ENCODE data around the gene DPEP3.
A peak's percentile ranks its signal among the peaks of the same experiment; 100 is the strongest.
"Not testable (repeated sequence)": the region's sequence is repeated elsewhere in the genome, so short reads cannot be mapped to it uniquely, and the experiment has no call there.

DPEP3 gene, protein sequence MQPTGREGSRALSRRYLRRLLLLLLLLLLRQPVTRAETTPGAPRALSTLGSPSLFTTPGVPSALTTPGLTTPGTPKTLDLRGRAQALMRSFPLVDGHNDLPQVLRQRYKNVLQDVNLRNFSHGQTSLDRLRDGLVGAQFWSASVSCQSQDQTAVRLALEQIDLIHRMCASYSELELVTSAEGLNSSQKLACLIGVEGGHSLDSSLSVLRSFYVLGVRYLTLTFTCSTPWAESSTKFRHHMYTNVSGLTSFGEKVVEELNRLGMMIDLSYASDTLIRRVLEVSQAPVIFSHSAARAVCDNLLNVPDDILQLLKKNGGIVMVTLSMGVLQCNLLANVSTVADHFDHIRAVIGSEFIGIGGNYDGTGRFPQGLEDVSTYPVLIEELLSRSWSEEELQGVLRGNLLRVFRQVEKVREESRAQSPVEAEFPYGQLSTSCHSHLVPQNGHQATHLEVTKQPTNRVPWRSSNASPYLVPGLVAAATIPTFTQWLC

DNA sequence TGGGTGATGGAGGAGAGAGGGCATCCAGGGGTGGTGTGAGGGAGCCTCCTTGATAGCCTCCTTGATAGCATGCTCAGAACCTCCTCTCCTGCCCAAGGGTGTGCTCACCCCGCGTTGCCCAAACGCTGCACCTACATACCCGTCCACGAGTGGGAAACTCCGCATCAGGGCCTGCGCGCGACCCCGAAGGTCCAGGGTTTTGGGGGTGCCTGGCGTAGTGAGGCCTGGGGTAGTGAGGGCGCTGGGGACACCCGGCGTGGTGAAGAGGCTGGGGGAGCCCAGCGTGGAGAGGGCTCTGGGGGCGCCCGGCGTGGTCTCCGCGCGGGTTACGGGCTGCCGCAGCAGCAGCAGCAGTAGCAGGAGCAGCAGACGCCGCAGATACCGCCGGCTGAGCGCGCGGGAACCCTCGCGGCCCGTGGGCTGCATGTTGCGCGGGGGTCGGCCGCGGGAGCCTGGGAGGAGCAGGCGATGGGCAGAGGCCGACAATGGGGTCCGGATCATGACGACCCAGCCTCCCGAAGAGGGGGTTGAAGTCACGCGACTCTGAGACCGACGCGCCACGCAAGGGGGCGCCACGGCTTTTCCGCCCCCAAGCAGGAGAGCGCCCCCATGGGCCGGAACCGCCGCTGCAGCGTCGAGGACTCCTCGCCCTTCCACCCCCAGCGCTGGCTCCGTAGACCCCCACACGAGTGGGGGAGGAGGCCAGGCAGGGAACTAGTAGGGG lies at the start of gene DPEP3:
DPEP3 (minus strand) TSS at position 545 of the 724 bp plus-strand sequence; CDS start at position 426, 119 bp downstream.
- no peak for DNase-seq

DNA sequence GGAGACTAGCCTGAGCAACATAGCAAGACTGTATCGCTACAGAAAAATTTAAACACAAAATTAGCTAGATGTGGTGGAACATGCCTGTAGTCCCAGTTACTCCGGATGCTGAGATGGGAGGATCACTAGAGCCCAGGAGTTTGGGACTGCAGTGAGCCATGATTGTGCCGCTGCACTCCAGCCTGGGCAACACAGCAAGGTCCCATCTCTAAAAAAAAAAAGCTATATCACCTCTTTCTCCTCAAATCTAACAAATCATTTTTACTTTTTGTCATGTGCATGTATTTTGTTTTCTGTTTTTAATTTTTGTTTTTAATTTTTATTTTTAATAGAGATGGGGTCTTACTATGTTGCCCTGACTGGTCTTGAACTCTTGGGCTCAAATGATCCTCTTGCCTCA lies 48.7 kb upstream of the DPEP3 start:
- no peak for DNase-seq

DNA sequence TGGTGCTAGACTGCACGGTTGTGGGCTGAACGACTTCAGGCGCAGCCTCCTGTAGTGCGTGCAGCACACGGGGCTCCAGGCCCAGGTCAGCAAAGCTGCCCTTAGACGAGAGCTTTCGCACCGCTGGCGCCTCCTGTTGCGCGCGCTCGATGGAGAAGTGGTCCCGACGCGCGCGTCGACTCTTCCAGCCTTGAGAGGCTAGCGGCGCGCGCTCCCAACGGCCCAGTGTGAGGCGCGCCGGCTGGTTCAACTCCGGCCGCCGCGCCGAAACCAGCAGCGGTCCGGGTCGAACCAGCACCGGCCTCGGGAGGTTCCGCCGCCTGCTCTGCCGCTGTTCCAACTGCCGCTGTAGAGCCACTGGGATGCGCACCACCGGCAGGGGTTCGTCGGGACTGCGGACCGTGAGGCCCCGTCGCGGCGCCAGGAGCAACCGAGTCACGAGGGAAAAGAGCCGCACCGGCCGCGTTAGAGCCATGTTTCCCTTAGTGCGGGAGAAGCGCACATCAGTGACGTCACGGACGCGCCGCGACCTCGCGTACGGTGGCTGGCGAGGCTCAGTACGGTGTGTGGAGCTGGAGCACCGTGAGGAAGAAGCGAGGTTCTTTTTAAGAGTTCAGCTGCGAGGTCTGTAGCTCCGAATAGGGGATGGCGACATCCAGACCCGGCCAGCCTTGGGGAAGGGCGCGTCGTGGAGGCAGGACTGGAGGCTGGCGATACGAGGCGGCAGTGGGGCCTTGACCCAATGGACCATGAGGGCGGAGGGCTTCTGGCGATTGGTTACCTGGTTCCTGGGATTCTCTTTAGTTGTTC lies 42.6 kb upstream of the DPEP3 start, which contains the start of the genes DDX28 and DUS2:
DDX28 (minus strand) TSS at position 505 of the 810 bp plus-strand sequence; CDS start at position 475, 30 bp downstream.
DUS2 (plus strand) TSS at position 557 of the 810 bp plus-strand sequence. CDS start 14,740 bp downstream, outside the sequence.
- DNase-seq: peak; percentile 73 to 90

DNA sequence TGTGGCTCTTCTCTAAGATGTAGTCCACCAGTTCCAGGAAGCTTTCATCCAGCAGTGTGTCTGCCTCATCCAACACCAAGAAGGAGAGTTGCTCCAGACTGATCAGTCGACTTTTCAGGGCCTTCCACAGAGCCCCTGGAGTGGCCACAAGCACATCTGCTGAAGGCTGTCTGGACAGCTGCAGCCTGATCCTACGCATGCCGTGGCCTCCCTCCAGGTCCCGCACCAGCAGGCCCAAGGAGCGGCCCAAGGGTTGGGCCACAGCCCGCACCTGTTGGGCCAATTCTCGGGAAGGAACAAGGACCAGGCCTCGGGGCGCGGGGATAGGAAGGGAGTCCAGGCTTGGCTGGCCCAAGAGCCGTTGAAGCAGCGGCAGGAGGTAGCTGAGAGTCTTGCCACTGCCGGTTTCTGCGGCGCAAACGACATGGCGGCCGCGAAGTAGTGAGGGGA lies 42.0 kb upstream of the DPEP3 start:
- no peak for DNase-seq

DNA sequence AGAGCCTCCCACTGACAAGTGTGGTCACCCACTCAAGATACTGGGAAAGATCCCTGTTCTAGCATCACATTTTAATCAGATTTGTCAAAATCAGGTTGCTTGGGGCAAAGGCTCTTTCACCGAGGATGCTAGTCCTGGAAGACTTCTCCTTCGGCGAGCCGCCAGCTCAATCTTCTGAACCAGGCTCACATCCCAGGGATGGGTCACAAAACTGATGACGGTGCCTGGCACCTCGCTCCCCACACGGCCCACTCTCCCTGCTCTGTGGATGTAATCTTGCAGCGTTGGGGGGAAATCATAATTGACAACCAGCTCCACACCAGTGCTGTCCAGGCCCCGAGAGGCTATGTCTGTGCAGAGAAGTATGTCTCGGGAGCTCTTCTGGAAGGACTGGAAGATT lies 41.2 kb upstream of the DPEP3 start:
- DNase-seq: no peak

DNA sequence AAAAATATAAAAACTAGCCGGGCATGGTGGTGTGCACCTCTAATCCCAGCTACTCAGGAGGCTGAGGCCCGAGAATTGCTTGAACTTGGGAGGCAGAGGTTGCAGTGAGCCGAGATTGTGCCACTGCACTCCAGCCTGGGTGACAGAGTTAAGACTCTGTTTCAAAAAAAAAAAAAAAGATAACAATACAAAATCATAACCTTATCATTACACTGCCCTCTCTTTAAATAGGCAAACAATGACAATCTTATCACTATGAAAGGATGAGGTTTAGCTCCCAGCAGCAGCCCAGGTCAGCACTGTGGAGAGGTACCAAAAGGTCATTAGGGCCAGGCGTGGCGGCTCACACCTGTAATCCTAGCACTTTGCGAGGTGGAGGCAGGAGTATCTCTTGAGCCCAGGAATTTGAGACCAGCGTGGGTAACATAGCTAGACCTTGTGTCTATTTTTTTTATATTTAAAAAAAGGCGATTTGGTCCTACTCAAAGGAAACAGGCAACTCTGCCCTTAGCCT lies 38.9 kb upstream of the DPEP3 start:
- no peak for DNase-seq

DNA sequence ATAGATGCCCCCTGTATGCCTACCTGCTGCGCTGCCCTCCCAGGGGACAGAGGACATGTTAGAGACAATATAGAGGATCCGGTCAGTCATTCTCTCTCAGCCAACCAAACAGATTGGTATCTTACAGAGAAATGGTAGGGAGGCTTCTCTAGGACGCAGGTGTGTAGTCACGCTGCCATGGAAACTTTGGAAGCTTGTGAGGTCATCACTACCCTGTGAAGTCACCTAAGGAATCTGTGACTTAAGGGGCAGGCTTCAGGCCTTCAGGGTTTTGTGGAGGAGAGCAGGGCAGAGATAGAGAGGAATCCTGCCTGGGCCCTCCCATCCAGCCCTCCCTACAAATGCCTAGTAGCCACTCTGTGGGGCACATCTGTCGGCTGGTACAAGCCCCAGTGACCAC lies 35.4 kb upstream of the DPEP3 start, which contains the start of gene DPEP2NB:
DPEP2NB (minus strand) TSS at position 231 of the 400 bp plus-strand sequence; CDS start at position 90, 141 bp downstream.
- no peak for DNase-seq

DNA sequence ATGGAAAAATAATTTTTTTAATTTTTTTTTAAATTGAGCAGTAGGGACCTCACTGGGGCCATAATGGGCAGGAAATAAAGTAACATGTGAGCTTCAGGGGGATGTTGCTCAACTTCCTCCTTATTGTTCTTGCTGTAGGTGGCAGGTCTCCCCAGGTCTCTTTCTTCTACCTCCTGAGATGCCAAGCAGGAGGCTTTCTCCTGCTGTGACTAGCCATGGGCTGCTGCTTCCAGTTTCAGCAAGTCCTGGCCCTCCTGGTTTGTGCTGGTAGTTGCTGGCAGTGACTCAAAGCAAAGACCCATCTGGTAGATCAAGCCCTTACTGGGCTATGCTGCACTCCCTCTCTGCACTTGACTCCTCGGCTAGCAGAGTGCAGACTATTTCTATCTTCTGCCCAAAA lies 33.1 kb upstream of the DPEP3 start:
- no peak for DNase-seq

DNA sequence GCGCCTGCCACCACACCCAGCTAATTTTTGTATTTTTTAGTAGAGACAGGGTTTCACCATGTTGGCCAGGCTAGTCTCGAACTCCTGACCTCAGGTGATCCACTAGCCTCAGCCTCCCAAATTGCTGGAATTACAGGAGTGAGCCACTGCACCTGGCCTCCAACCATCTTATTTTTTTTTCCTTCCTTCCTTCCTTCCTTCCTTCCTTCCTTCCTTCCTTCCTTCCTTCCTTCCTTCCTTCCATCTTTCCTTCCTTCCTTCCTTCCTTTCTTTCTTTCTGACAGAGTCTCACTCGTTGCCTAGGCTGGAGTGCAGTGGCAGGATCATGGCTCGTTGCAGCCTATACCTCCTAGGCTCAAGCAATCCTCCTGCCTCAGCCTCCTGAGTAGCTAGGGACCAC lies 29.6 kb upstream of the DPEP3 start:
- DNase-seq: not testable (repeated sequence)

DNA sequence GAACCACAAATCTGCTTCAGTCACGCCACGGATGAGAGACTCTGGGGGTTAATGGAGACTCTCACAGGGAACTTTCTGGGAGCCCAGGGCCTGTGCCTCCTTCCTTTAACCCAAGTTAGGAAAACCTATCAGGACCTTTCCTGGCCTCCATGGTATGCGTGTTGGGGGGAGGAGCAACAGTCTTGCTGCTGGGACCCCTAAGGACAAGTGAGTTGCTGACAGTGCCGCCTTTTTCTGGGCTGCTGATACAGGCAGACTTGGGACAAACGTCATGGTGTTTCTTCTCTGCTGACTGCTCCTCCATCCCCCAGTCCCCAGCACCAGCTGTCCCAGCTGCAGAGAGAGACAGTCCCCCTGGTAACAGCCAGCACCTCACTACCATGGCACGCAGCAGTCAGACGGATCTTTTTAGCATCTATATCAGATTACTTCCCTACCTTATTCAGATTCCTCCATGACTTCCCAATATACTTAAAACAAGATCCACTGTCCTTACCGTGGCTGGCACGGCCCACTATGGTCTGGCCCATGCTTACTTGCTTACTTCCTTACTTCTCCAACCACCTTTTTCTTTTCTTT lies 28.9 kb upstream of the DPEP3 start:
- no peak for DNase-seq

DNA sequence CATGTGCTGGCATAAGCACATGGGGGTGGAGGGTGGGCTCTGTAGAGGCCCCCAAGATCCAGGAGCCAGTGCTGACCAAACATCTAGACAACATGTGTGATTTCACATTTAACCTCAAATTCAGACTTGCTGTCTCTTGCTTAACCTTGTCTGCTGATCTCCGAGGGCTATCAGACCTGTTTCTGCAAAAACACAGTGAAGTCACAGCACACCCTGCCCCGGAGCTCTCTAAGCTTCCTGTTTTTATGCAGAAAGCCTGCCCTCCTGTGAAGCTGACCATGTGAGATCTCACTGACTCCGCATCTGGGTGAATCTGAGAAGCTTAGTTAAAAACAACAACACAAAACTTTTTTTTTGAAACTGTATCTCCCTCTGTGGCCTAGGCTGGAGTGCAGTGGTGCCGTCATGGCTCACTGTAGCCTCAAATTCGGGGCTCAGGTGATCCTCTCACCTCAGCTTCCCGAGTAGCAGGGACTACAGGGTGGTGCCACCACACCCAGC lies 25.5 kb upstream of the DPEP3 start:
- DNase-seq: peak in 1 of 2 donors; percentile 3

DNA sequence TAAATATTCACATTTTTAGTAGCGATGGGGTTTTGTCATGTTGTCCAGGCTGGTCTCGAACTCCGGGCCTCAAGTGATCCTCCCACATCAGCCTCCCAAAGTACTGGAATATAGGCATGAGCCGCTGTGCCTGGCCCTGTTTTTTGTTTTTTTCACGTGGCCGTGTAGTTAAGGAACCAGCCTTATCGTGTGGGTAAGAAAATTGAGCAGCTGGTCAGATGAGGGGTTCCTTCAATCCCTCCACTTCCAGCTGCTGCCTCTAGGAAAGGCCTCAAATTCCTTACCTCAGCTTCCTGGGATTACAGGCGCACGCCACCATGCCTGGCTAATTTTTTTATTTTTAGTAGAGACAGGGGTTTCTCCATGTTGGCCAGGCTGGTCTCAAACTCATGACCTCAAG lies 24.9 kb upstream of the DPEP3 start:
- no peak for DNase-seq

DNA sequence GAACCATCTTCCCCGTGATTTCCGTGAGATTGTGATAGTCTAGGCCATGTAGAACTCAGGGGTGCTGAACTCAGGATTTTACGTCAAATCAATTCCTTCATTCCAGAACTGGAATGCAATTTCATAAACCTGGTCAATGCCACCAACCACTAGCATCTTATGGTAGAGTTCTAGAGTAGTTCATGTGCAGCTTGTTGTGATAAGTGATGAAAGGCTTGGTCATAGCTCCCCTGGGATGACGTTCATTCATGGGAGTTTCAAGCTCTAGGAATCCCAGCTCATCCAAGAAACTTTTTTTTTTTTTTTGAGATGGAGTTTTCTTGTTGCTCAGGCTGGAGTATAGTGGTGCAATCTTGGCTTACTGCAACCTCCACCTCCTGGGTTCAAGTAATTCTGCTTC lies 22.7 kb upstream of the DPEP3 start:
- DNase-seq: no peak

DNA sequence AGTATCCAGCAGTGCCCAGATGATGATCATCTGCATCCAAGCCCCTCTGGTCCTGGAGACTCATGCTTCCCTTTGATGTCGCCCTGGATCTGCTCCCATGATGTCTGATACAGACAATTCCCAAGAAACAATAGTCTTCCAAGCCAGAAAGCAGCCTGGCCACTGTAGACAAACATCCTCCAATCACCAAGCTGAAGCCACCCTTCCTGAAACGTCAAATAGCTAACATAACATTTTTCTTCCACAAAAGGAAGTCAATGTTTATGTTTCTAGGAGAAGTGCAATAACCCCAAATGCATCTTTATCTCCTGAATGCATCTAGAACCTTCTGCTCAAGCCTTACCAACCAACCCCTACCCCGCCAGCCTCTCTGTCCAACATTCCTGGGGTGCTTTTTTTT lies 20.2 kb upstream of the DPEP3 start:
- DNase-seq: no peak

DNA sequence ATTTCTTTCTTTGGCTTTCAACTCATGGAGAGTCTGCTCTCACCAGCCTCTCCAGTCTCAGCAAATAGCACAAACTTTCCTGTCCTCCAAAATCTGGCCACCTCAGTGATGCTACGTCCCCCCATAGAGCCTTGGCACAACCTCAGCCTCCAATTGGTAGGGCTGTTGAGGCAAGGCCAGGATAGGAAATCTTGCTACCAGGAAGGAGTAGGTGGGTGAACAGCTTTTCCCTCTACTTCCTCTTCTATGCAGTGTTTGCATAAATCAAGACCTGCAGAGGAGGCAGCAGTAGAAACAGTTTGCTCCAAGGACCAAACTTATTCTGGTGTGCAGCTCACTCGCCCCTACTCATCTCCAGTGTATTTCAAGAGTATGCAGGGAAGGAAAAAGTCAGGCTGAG lies 19.7 kb upstream of the DPEP3 start:
- no peak for DNase-seq

DNA sequence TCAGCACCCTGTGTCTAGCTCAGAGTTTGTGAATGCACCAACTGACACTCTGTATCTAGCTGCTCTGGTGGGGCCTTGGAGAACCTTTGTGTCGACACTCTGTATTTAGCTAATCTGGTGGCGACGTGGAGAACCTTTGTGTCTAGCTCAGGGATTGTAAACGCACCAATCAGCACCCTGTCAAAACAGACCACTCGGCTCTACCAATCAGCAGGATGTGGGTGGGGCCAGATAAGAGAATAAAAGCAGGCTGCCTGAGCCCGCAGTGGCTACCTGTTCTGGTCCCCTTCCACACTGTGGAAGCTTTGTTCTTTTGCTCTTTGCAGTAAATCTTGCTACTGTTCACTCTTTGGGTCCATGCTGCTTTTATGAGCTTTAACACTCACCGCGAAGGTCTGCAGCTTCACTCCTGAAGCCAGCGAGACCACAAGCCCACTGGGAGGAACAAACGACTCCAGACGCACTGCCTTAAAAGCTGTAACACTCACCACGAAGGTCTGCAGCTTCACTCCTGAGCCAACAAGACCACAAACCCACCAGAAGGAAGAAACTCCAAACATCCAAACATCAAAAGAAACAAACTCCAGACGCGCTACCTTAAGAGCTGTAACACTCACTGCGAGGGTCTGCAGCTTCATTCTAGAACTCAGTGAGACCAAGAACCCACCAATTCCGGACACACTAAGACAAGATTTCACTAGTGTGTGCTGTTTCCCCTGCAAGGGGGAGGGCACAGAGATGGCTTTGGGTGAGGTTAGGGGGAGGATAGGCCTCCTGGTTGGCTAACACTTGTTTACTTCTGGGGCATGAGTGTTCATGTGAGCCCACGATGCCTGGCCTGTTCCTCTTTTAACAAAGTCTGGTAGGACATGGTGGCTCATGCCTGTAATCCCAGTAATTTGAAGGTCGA lies 18.7 kb upstream of the DPEP3 start, which contains the start of gene DPEP2:
DPEP2 (minus strand) TSS at position 706 of the 910 bp plus-strand sequence. CDS start 6,272 bp downstream, outside the sequence.
- peak; percentile 0 to 21 for DNase-seq

DNA sequence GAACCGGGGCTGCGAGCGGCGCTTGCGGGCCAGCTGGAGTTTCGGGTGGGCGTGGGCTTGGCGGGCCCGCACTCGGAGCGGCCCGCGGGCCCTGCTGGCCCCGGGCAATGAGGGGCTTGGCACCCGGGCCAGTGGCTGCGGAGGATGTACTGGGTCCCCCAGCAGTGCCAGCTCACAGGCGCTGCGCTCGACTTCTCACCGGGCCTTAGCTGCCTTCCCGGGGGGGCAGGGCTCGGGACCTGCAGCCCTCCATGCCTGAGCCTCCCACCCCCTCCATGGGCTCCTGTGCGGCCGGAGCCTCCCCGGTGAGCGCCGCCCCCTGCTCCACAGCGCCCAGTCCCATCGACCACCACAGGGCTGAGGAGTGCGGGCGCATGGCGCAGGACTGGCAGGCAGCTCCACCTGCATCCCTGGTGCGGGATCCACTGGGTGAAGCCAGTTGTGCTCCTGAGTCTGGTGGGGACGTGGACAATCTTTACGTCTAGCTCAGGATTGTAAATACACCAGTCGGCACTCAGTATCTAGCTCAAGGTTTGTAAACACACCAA lies 18.0 kb upstream of the DPEP3 start:
- DNase-seq: not testable (repeated sequence)

DNA sequence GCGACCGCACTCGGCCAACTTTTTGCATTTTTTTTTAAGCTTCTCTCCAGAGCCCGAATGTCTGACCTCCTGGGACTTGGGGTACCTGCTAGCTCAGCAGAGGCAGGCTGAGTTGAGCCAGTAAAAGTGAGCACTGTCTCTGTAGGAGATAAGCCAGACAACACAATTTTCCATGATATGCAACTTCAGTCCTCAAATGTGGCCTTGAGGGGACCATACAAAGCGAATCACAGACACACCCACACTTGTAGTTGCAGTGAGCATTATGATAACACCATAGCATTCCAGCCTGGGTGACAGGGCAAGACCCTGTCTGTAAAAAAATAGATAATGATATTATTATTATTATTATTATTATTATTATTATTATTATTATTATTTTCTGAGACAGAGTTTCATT lies 16.4 kb upstream of the DPEP3 start:
- no peak for DNase-seq

DNA sequence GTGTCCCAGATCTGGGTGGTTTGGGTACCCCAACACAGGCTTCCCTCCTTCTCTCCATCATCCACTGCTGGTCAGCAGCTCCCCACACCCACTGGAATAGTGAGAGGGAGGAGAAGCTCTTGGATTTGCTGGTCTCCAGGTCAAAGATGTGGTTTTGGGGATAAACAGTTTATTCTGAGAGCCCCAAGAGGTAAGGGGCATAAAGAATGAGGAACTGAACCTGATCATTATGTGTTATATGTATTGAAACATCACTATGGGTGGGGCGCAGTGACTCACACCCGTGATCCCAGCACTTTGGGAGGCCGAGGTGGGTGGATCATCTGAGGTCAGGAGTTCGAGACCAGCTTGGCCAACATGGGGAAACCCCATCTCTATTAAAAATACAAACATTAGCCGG lies 15.1 kb upstream of the DPEP3 start:
- no peak for DNase-seq

DNA sequence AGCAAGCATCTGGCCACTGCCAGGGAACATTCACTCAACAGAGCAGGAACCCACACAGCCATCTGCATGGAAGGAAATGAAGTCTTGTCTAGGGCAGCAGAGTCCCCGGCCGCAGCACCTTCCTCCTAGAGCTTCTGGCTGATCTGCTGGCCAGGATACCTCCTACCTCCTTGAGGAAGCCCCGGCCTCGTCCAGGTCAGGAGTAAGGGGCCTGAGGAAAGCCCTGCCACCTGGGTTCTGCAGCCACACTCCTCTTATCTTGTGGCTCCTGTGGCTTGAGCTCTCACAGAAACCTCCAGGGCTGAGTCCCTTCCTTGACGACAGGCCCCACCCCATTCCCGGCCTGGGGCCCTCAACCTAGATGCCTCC lies 13.7 kb upstream of the DPEP3 start:
- DNase-seq: peak in 1 of 2 donors; percentile 11
